ENCODE data around the gene ABCA8. TPM values are rescaled to one million over a fixed set of nuclear protein-coding genes. Genes with fewer than 3 reads are reported as not detected.

The ABCA8 gene
- total RNA-seq, 1 donor from 2014 or later, result 38.3 TPM

GRCh38 chr17:68941761-68942160 lies 13.4 kb downstream of the ABCA8 start:
- no peaks in the 10 kb centered on the region for H3K9me3 ChIP-seq
- H3K4me3 ChIP-seq, result no peak overlapping the region
- H3K36me3 ChIP-seq, result no peaks in the 10 kb centered on the region
- ATAC-seq, result no peak
- H3K4me1 ChIP-seq, result no peaks in the 10 kb centered on the region
- intact Hi-C loops (cut with DNase I), result no loop called here
- TF ChIP-seq CTCF (IDR thresholded peaks at IDR 0.05), result no peak
- no peaks in the 10 kb centered on the region for H3K27me3 ChIP-seq (ENCODE audit: low read depth)
- no peak for DNase-seq
- H3K27ac ChIP-seq, result no peak overlapping the region

GRCh38 chr17:68939195-68939594 lies 16.0 kb downstream of the ABCA8 start:
- Histone ChIP-seq H3K27ac (no peak overlapping the region), H3K9me3 (no peaks in the 10 kb centered on the region), H3K4me3 (no peak overlapping the region), H3K27me3 (ENCODE audit: low read depth) (no peaks in the 10 kb centered on the region), H3K36me3 (no peaks in the 10 kb centered on the region), H3K4me1 (no peaks in the 10 kb centered on the region)
- DNase-seq (no peak), ATAC-seq (no peak)
- intact Hi-C loops (cut with DNase I), result no loop called here
- no peak for TF ChIP-seq CTCF (IDR thresholded peaks at IDR 0.05)

GRCh38 chr17:68937890-68938514 lies 17.2 kb downstream of the ABCA8 start:
- H3K27me3 ChIP-seq (ENCODE audit: low read depth), result no peaks in the 10 kb centered on the region
- no peaks in the 10 kb centered on the region for H3K9me3 ChIP-seq
- DNase-seq (no peak), ATAC-seq (no peak)
- no peak overlapping the region for H3K4me3 ChIP-seq
- no peaks in the 10 kb centered on the region for H3K36me3 ChIP-seq
- no peak overlapping the region for H3K27ac ChIP-seq
- no peaks in the 10 kb centered on the region for H3K4me1 ChIP-seq
- intact Hi-C loops (cut with DNase I), result no loop called here
- no peak for TF ChIP-seq CTCF (IDR thresholded peaks at IDR 0.05)

GRCh38 chr17:68927516-68927915 lies 27.7 kb downstream of the ABCA8 start:
- Histone ChIP-seq H3K4me1 (no peaks in the 10 kb centered on the region), H3K27ac (no peak overlapping the region), H3K9me3 (no peaks in the 10 kb centered on the region), H3K27me3 (ENCODE audit: low read depth) (no peaks in the 10 kb centered on the region), H3K4me3 (no peak overlapping the region), H3K36me3 (no peaks in the 10 kb centered on the region)
- no peak for ATAC-seq
- no peak for DNase-seq
- TF ChIP-seq CTCF (IDR thresholded peaks at IDR 0.05), result no peak
- intact Hi-C loops (cut with DNase I), result no loop called here

- Histone ChIP-seq H3K27me3 (ENCODE audit: low read depth) (no peaks in the 10 kb centered on the region), H3K36me3 (no peaks in the 10 kb centered on the region), H3K4me1 (no peaks in the 10 kb centered on the region), H3K27ac (no peak overlapping the region), H3K9me3 (no peaks in the 10 kb centered on the region), H3K4me3 (no peak overlapping the region)
- DNase-seq (no peak), ATAC-seq (no peak)
- no peak for TF ChIP-seq CTCF (IDR thresholded peaks at IDR 0.05)
- intact Hi-C loops (cut with DNase I), result no loop called here
Observed at GRCh38 chr17:68924793-68925720, 30.1 kb downstream of the ABCA8 start.

Measured in lower lobe of right lung (tissue), 2 donors.